Measurements from ENCODE around the gene ALPP. TPM values are rescaled to one million over a fixed set of nuclear protein-coding genes. Genes with fewer than 3 reads are reported as not detected.

Gene ALPP
- total RNA-seq, 2 donors from 2014 or later: not detected

GRCh38 chr2:232349546-232349945 is 29.0 kb upstream of the ALPP start:
- Histone ChIP-seq H3K36me3 (ENCODE audit: control insufficient read depth, insufficient read depth, low read length) (no peaks in the 10 kb centered on the region), H3K9me3 (ENCODE audit: control insufficient read depth, low read length) (peaks cover 4% of the 10 kb centered on the region), H3K4me3 (ENCODE audit: low read length) (no peak overlapping the region), H3K27me3 (ENCODE audit: control insufficient read depth, insufficient read depth, low read length, poor library complexity, severe bottlenecking) (peaks cover 27% of the 10 kb centered on the region), H3K9ac (ENCODE audit: extremely low read depth, low read length, poor library complexity, severe bottlenecking) (no peak overlapping the region), H3K4me1 (ENCODE audit: control insufficient read depth, insufficient read depth, low read length) (no peaks in the 10 kb centered on the region), H3K27ac (ENCODE audit: low read depth, low read length) (no peak overlapping the region)
- H3K4me3 Mint-ChIP-seq: no peak overlapping the region
- DNase-seq: no peak
- TF ChIP-seq, protein P1, sequence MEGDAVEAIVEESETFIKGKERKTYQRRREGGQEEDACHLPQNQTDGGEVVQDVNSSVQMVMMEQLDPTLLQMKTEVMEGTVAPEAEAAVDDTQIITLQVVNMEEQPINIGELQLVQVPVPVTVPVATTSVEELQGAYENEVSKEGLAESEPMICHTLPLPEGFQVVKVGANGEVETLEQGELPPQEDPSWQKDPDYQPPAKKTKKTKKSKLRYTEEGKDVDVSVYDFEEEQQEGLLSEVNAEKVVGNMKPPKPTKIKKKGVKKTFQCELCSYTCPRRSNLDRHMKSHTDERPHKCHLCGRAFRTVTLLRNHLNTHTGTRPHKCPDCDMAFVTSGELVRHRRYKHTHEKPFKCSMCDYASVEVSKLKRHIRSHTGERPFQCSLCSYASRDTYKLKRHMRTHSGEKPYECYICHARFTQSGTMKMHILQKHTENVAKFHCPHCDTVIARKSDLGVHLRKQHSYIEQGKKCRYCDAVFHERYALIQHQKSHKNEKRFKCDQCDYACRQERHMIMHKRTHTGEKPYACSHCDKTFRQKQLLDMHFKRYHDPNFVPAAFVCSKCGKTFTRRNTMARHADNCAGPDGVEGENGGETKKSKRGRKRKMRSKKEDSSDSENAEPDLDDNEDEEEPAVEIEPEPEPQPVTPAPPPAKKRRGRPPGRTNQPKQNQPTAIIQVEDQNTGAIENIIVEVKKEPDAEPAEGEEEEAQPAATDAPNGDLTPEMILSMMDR (conservative IDR thresholded peaks at IDR 0.05): no peak
- 88 to 90% methylated on average over 6 to 7 of the region's 7 CpGs for WGBS, 2 experiments (ENCODE audit: insufficient coverage in 1 of 2, insufficient read length in 1 of 2)
- H3K36me3 Mint-ChIP-seq (ENCODE audit: low read depth): no peaks in the 10 kb centered on the region
- peaks cover 3% of the 10 kb centered on the region for H3K4me1 Mint-ChIP-seq
- H3K27me3 Mint-ChIP-seq (ENCODE audit: insufficient read depth): peaks cover 24% of the 10 kb centered on the region
- no peak overlapping the region for H3K27ac Mint-ChIP-seq
- H3K9me3 Mint-ChIP-seq: peaks cover 7% of the 10 kb centered on the region

GRCh38 chr2:232349946-232350635 is 28.5 kb upstream of the ALPP start:
- Mint-ChIP-seq H3K4me3 (no peak overlapping the region), H3K27me3 (ENCODE audit: insufficient read depth) (peaks cover 24% of the 10 kb centered on the region), H3K27ac (no peak overlapping the region), H3K9me3 (peaks cover 12% of the 10 kb centered on the region), H3K36me3 (ENCODE audit: low read depth) (no peaks in the 10 kb centered on the region), H3K4me1 (peaks cover under 1% of the 10 kb centered on the region)
- TF ChIP-seq, protein P1 (conservative IDR thresholded peaks at IDR 0.05): no peak
- 86 to 87% methylated on average over 6 to 14 of the region's 14 CpGs for WGBS, 2 experiments (ENCODE audit: insufficient coverage in 1 of 2, insufficient read length in 1 of 2)
- Histone ChIP-seq H3K27ac (ENCODE audit: low read depth, low read length) (no peak overlapping the region), H3K9me3 (ENCODE audit: control insufficient read depth, low read length) (peaks cover 9% of the 10 kb centered on the region), H3K9ac (ENCODE audit: extremely low read depth, low read length, poor library complexity, severe bottlenecking) (no peak overlapping the region), H3K4me3 (ENCODE audit: low read length) (no peak overlapping the region), H3K4me1 (ENCODE audit: control insufficient read depth, insufficient read depth, low read length) (no peaks in the 10 kb centered on the region), H3K27me3 (ENCODE audit: control insufficient read depth, insufficient read depth, low read length, poor library complexity, severe bottlenecking) (peaks cover 27% of the 10 kb centered on the region), H3K36me3 (ENCODE audit: control insufficient read depth, insufficient read depth, low read length) (no peaks in the 10 kb centered on the region)
- no peak for DNase-seq

- no peaks in the 10 kb centered on the region for H3K4me1 Mint-ChIP-seq
- Histone ChIP-seq H3K9me3 (ENCODE audit: control insufficient read depth, low read length) (peaks cover 10% of the 10 kb centered on the region), H3K4me3 (ENCODE audit: low read length) (no peak overlapping the region), H3K27ac (ENCODE audit: low read depth, low read length) (no peak overlapping the region), H3K36me3 (ENCODE audit: control insufficient read depth, insufficient read depth, low read length) (no peaks in the 10 kb centered on the region), H3K27me3 (ENCODE audit: control insufficient read depth, insufficient read depth, low read length, poor library complexity, severe bottlenecking) (peaks cover 27% of the 10 kb centered on the region), H3K4me1 (ENCODE audit: control insufficient read depth, insufficient read depth, low read length) (no peaks in the 10 kb centered on the region), H3K9ac (ENCODE audit: extremely low read depth, low read length, poor library complexity, severe bottlenecking) (no peak overlapping the region)
- TF ChIP-seq, protein P1 (conservative IDR thresholded peaks at IDR 0.05): no peak
- 76 to 81% methylated on average over 44 to 76 of the region's 76 CpGs for WGBS, 2 experiments (ENCODE audit: insufficient coverage in 1 of 2, insufficient read length in 1 of 2)
- peaks cover 22% of the 10 kb centered on the region for H3K27me3 Mint-ChIP-seq (ENCODE audit: insufficient read depth)
- H3K27ac Mint-ChIP-seq: no peak overlapping the region
- no peak overlapping the region for H3K4me3 Mint-ChIP-seq
- H3K36me3 Mint-ChIP-seq (ENCODE audit: low read depth): no peaks in the 10 kb centered on the region
- peaks cover 16% of the 10 kb centered on the region for H3K9me3 Mint-ChIP-seq
- no peak for DNase-seq
Observed at GRCh38 chr2:232350804-232351685, 27.5 kb upstream of the ALPP start.

All from endodermal cell (in vitro differentiated cells).